Karpas-422 (cell line): ENCODE results near the gene TRIO. TPM values are rescaled to one million over a fixed set of nuclear protein-coding genes. Genes with fewer than 3 reads are reported as not detected.

ENCODE experiments used
- DNase-seq: peaks from one replicate; pipeline ENCODE4 v3.0.0-alpha.2; 2015
- H2AFZ ChIP-seq: fragments of 200-600 bp; sonication (generic); 2 replicates; pipeline ENCODE4 v1.6.1; 2014; ENCODE audit warnings: antibody characterized with exemption, low read length, mixed read lengths
- H3K27ac ChIP-seq: fragments of 200-600 bp; sonication (generic); 2 replicates; pipeline ENCODE4 v1.5.1; 2014; ENCODE audit warnings: mild to moderate bottlenecking, low read length, moderate library complexity
- H3K27me3 ChIP-seq: fragments of 200-600 bp; sonication (generic); 2 replicates; pipeline ENCODE4 v1.6.1; 2014; ENCODE audit warnings: low read length, mixed read lengths
- H3K36me3 ChIP-seq: fragments of 200-600 bp; sonication (generic); 2 replicates; pipeline ENCODE4 v1.6.1; 2014; ENCODE audit warnings: low read length, mixed read lengths; ENCODE audit not compliant: insufficient read depth
- H3K4me1 ChIP-seq: fragments of 200-600 bp; sonication (generic); 2 replicates; pipeline ENCODE4 v1.6.1; 2014; ENCODE audit warnings: mild to moderate bottlenecking, low read length, mixed read lengths
- H3K4me2 ChIP-seq: fragments of 200-600 bp; sonication (generic); 2 replicates; pipeline ENCODE4 v1.6.1; 2014; ENCODE audit warnings: low read length, low read depth, mild to moderate bottlenecking; ENCODE audit not compliant: poor library complexity, severe bottlenecking
- H3K4me3 ChIP-seq: fragments of 200-600 bp; sonication (generic); 2 replicates; pipeline ENCODE4 v1.5.1; 2014; ENCODE audit warnings: mild to moderate bottlenecking, antibody characterized with exemption, low read length, mixed read lengths
- H3K79me2 ChIP-seq: fragments of 200-600 bp; sonication (generic); 2 replicates; pipeline ENCODE4 v1.6.1; 2014; ENCODE audit warnings: mild to moderate bottlenecking, low read length, mixed read lengths
- H3K9ac ChIP-seq: fragments of 200-600 bp; sonication (generic); 2 replicates; pipeline ENCODE4 v1.6.0; 2014; ENCODE audit warnings: low read length
- H3K9me2 ChIP-seq: fragments of 200-600 bp; sonication (generic), shearing (Covaris generic); replicated peaks from 2 replicates; pipeline ENCODE4 v1.6.0; 2014; ENCODE audit warnings: mild to moderate bottlenecking, low read length, moderate library complexity; ENCODE audit not compliant: insufficient read depth
- H3K9me3 ChIP-seq: fragments of 300-700, 200-600 bp; sonication (generic); 2 replicates; pipeline ENCODE4 v1.6.1; 2014; ENCODE audit warnings: low read length, mixed read lengths
- H4K20me1 ChIP-seq: fragments of 200-600 bp; sonication (generic); 2 replicates; pipeline ENCODE4 v1.6.1; 2014; ENCODE audit warnings: mild to moderate bottlenecking, antibody characterized with exemption, low read length, low read depth; ENCODE audit not compliant: insufficient read depth
- total RNA-seq: library from RNA; depleted of rRNA; stranded (reverse); fragments of >200 nt; shearing (Covaris generic); gene quantifications from 2 replicates; pipeline ENCODE4 v1.2.3, GENCODE V29; 2014; ENCODE audit warnings: low replicate concordance

Gene TRIO
- total RNA-seq, 1 experiment from 2014 or later, result 0.04 TPM

- H3K4me1 ChIP-seq, result peaks cover 8% of the 10 kb centered on the region
- no peaks in the 10 kb centered on the region for H3K27me3 ChIP-seq
- H3K4me2 ChIP-seq, result no peak overlapping the region
- H3K27ac ChIP-seq, result no peak overlapping the region
- H3K4me3 ChIP-seq, result no peak overlapping the region
- H3K9ac ChIP-seq, result no peak overlapping the region
- H3K79me2 ChIP-seq, result no peaks in the 10 kb centered on the region
- H3K36me3 ChIP-seq, result no peaks in the 10 kb centered on the region
- H4K20me1 ChIP-seq, result no peaks in the 10 kb centered on the region
- no peaks in the 10 kb centered on the region for H3K9me3 ChIP-seq
- no peak overlapping the region for H2AFZ ChIP-seq
- DNase-seq, result no peak
- no peaks in the 10 kb centered on the region for H3K9me2 ChIP-seq
Observed at GRCh38 chr5:14261856-14262611, 118.9 kb downstream of the TRIO start.

GRCh38 chr5:14263113-14263512 is 120.0 kb downstream of the TRIO start:
- Histone ChIP-seq H3K9me2 (no peaks in the 10 kb centered on the region), H4K20me1 (no peaks in the 10 kb centered on the region), H3K79me2 (no peaks in the 10 kb centered on the region), H3K9me3 (no peaks in the 10 kb centered on the region), H3K27ac (no peak overlapping the region), H3K9ac (no peak overlapping the region), H3K27me3 (no peaks in the 10 kb centered on the region), H3K36me3 (no peaks in the 10 kb centered on the region), H3K4me3 (no peak overlapping the region), H3K4me1 (peaks cover 8% of the 10 kb centered on the region), H3K4me2 (no peak overlapping the region), H2AFZ (no peak overlapping the region)
- DNase-seq, result no peak

- no peaks in the 10 kb centered on the region for H3K9me2 ChIP-seq
- H3K9me3 ChIP-seq, result no peaks in the 10 kb centered on the region
- H3K9ac ChIP-seq, result no peak overlapping the region
- no peaks in the 10 kb centered on the region for H3K79me2 ChIP-seq
- H2AFZ ChIP-seq, result no peak overlapping the region
- DNase-seq, result no peak
- H4K20me1 ChIP-seq, result no peaks in the 10 kb centered on the region
- H3K27me3 ChIP-seq, result no peaks in the 10 kb centered on the region
- no peak overlapping the region for H3K4me3 ChIP-seq
- peaks cover 8% of the 10 kb centered on the region for H3K4me1 ChIP-seq
- H3K27ac ChIP-seq, result no peak overlapping the region
- no peak overlapping the region for H3K4me2 ChIP-seq
- no peaks in the 10 kb centered on the region for H3K36me3 ChIP-seq
Observed at GRCh38 chr5:14263699-14264098, 120.6 kb downstream of the TRIO start.

GRCh38 chr5:14264605-14265316 is 121.6 kb downstream of the TRIO start:
- no peaks in the 10 kb centered on the region for H3K36me3 ChIP-seq
- H3K27ac ChIP-seq, result no peak overlapping the region
- H3K27me3 ChIP-seq, result no peaks in the 10 kb centered on the region
- peaks cover 8% of the 10 kb centered on the region for H3K4me1 ChIP-seq
- no peak overlapping the region for H3K9ac ChIP-seq
- DNase-seq, result peak; percentile 81
- no peaks in the 10 kb centered on the region for H4K20me1 ChIP-seq
- no peaks in the 10 kb centered on the region for H3K9me2 ChIP-seq
- 0 out of 2 replicates have a peak overlapping the region, but pooled peaks have one; percentile 20 for H2AFZ ChIP-seq
- H3K4me2 ChIP-seq, result peak overlapping the region; percentile 10
- no peak overlapping the region for H3K4me3 ChIP-seq
- no peaks in the 10 kb centered on the region for H3K9me3 ChIP-seq
- H3K79me2 ChIP-seq, result no peaks in the 10 kb centered on the region

GRCh38 chr5:14265570-14265969 is 122.4 kb downstream of the TRIO start:
- no peak overlapping the region for H3K27ac ChIP-seq
- no peak overlapping the region for H3K4me3 ChIP-seq
- DNase-seq, result no peak
- H3K9ac ChIP-seq, result no peak overlapping the region
- no peaks in the 10 kb centered on the region for H3K9me2 ChIP-seq
- H3K27me3 ChIP-seq, result no peaks in the 10 kb centered on the region
- peaks cover 8% of the 10 kb centered on the region for H3K4me1 ChIP-seq
- no peaks in the 10 kb centered on the region for H3K79me2 ChIP-seq
- H3K36me3 ChIP-seq, result no peaks in the 10 kb centered on the region
- no peaks in the 10 kb centered on the region for H3K9me3 ChIP-seq
- H4K20me1 ChIP-seq, result no peaks in the 10 kb centered on the region
- H2AFZ ChIP-seq, result no peak overlapping the region
- H3K4me2 ChIP-seq, result no peak overlapping the region

GRCh38 chr5:14266171-14266570 is 123.0 kb downstream of the TRIO start:
- Histone ChIP-seq H3K79me2 (no peaks in the 10 kb centered on the region), H3K4me1 (peaks cover 8% of the 10 kb centered on the region), H3K4me2 (no peak overlapping the region), H3K9me3 (no peaks in the 10 kb centered on the region), H3K9me2 (no peaks in the 10 kb centered on the region), H3K27me3 (no peaks in the 10 kb centered on the region), H3K9ac (no peak overlapping the region), H3K36me3 (no peaks in the 10 kb centered on the region), H4K20me1 (no peaks in the 10 kb centered on the region), H3K4me3 (no peak overlapping the region), H3K27ac (no peak overlapping the region), H2AFZ (no peak overlapping the region)
- DNase-seq, result no peak

- Histone ChIP-seq H3K9me3 (no peaks in the 10 kb centered on the region), H3K27me3 (no peaks in the 10 kb centered on the region), H3K4me2 (no peak overlapping the region), H3K79me2 (no peaks in the 10 kb centered on the region), H2AFZ (no peak overlapping the region), H4K20me1 (no peaks in the 10 kb centered on the region), H3K36me3 (no peaks in the 10 kb centered on the region), H3K9me2 (no peaks in the 10 kb centered on the region), H3K4me1 (peaks cover 8% of the 10 kb centered on the region), H3K27ac (no peak overlapping the region), H3K4me3 (no peak overlapping the region), H3K9ac (no peak overlapping the region)
- no peak for DNase-seq
Observed at GRCh38 chr5:14266686-14267085, 123.5 kb downstream of the TRIO start.

- no peak overlapping the region for H3K4me3 ChIP-seq
- H4K20me1 ChIP-seq, result no peaks in the 10 kb centered on the region
- no peak for DNase-seq
- H3K4me2 ChIP-seq, result no peak overlapping the region
- H3K9ac ChIP-seq, result no peak overlapping the region
- no peaks in the 10 kb centered on the region for H3K9me2 ChIP-seq
- H3K9me3 ChIP-seq, result no peaks in the 10 kb centered on the region
- H3K79me2 ChIP-seq, result no peaks in the 10 kb centered on the region
- peaks cover 8% of the 10 kb centered on the region for H3K4me1 ChIP-seq
- H2AFZ ChIP-seq, result no peak overlapping the region
- H3K36me3 ChIP-seq, result no peaks in the 10 kb centered on the region
- no peaks in the 10 kb centered on the region for H3K27me3 ChIP-seq
- no peak overlapping the region for H3K27ac ChIP-seq
Observed at GRCh38 chr5:14267166-14267838, 124.2 kb downstream of the TRIO start.
